Liver (tissue), 9 donors: ENCODE measurements around the gene PSMD1. TPM values are rescaled to one million over a fixed set of nuclear protein-coding genes. Genes with fewer than 3 reads are reported as not detected.

Experiments
- DNase-seq: peaks from one replicate; pipeline ENCODE4 v3.0.0-alpha.2; 2017; ENCODE audit warnings: low spot score
- H3K27ac ChIP-seq, 2 donors: one replicate each; pipeline ENCODE4 v1.7.0; 2013; ENCODE audit warnings: inconsistent platforms in 2 of 2, low read length in 2 of 2, control low read depth in 1 of 2, low read depth in 1 of 2, mild to moderate bottlenecking in 1 of 2
- H3K27me3 ChIP-seq, 4 donors: one replicate each; pipeline versions ENCODE4 v1.6.1 to v1.7.0; 2013; ENCODE audit warnings: low read length in 3 of 4, inconsistent platforms in 1 of 4, mild to moderate bottlenecking in 1 of 4, moderate library complexity in 1 of 4; ENCODE audit not compliant: control insufficient read depth in 4 of 4, insufficient read depth in 4 of 4
- H3K36me3 ChIP-seq, 4 donors: one replicate each; pipeline versions ENCODE4 v1.6.1 to v1.7.0; 2013; ENCODE audit warnings: low read length in 3 of 4, mild to moderate bottlenecking in 3 of 4, low read depth in 1 of 4, moderate library complexity in 1 of 4; ENCODE audit not compliant: control insufficient read depth in 4 of 4, insufficient read depth in 3 of 4
- H3K4me1 ChIP-seq, 4 donors: one replicate each; pipeline versions ENCODE4 v1.6.1 to v1.7.0; 2013; ENCODE audit warnings: low read length in 3 of 4, mild to moderate bottlenecking in 3 of 4, moderate library complexity in 1 of 4; ENCODE audit not compliant: control insufficient read depth in 4 of 4, insufficient read depth in 4 of 4
- H3K4me3 ChIP-seq, 3 donors: one replicate each; pipeline versions ENCODE4 v1.6.1 to v1.7.0; 2013; ENCODE audit warnings: low read length in 3 of 3, control low read depth in 1 of 3, low read depth in 1 of 3, mild to moderate bottlenecking in 1 of 3
- H3K9ac ChIP-seq, 2 donors: one replicate each; pipeline ENCODE4 v1.7.0; 2013; ENCODE audit warnings: low read length in 2 of 2, mild to moderate bottlenecking in 2 of 2, moderate library complexity in 2 of 2, control low read depth in 1 of 2, low read depth in 1 of 2
- H3K9me3 ChIP-seq, 4 donors: one replicate each; pipeline versions ENCODE4 v1.6.1 to v1.7.0; 2013; ENCODE audit warnings: low read length in 3 of 4; ENCODE audit not compliant: control insufficient read depth in 4 of 4
- EGR1 ChIP-seq, 2 donors: IDR thresholded peaks; 2 replicates each; pipeline ENCODE4 v1.6.1; 2016 to 2018; ENCODE audit warnings: antibody characterized with exemption in 2 of 2, low read depth in 2 of 2
- FOXA1 ChIP-seq: IDR thresholded peaks from 2 replicates; pipeline ENCODE4 v1.6.1; 2016; ENCODE audit warnings: antibody characterized with exemption
- FOXA2 ChIP-seq: IDR thresholded peaks from 2 replicates; pipeline ENCODE4 v1.6.1; 2016; ENCODE audit warnings: antibody characterized with exemption
- GABPA ChIP-seq, 2 donors: IDR thresholded peaks in 1 of 2; conservative IDR thresholded peaks in 1 of 2; 2 replicates each; pipeline ENCODE4 v1.6.1; 2016; ENCODE audit warnings: antibody characterized with exemption in 2 of 2, mild to moderate bottlenecking in 1 of 2, moderate library complexity in 1 of 2
- HNF4A ChIP-seq, 2 donors: conservative IDR thresholded peaks; 2 replicates each; pipeline ENCODE4 v1.6.1; 2016; ENCODE audit warnings: antibody characterized with exemption in 2 of 2, mild to moderate bottlenecking in 2 of 2
- HNF4G ChIP-seq: IDR thresholded peaks from 2 replicates; pipeline ENCODE4 v1.6.1; 2016; ENCODE audit warnings: antibody characterized with exemption
- NR2F2 ChIP-seq: IDR thresholded peaks from 2 replicates; pipeline ENCODE4 v1.6.1; 2016; ENCODE audit warnings: antibody characterized with exemption
- RAD21 ChIP-seq, 2 donors: IDR thresholded peaks; 2 replicates each; pipeline ENCODE4 v1.6.1; 2016; ENCODE audit warnings: antibody characterized with exemption in 2 of 2, mild to moderate bottlenecking in 2 of 2
- RXRA ChIP-seq, 2 donors: IDR thresholded peaks; 2 replicates each; pipeline ENCODE4 v1.6.1; 2017 to 2018; ENCODE audit warnings: antibody characterized with exemption in 2 of 2, mild to moderate bottlenecking in 1 of 2
- SP1 ChIP-seq: IDR thresholded peaks from 2 replicates; pipeline ENCODE4 v1.6.1; 2018; ENCODE audit warnings: antibody characterized with exemption, mild to moderate bottlenecking
- TAF1 ChIP-seq: conservative IDR thresholded peaks from 2 replicates; pipeline ENCODE4 v1.6.1; 2016; ENCODE audit warnings: antibody characterized with exemption, mild to moderate bottlenecking
- YY1 ChIP-seq: IDR thresholded peaks from 2 replicates; pipeline ENCODE4 v1.6.1; 2016; ENCODE audit warnings: antibody characterized with exemption, mild to moderate bottlenecking
- WGBS: extraction: QIAGEN DNeasy Blood & Tissue Kit; methylation state at CpG from one replicate; pipeline ENCODE4 v1.1.7; 2013; 5-methylcytosine and 5-hydroxymethylcytosine counted together
- polyA plus RNA-seq, 2 donors: library from polyadenylated mRNA; stranded (reverse) in 1 of 2; unstranded in 1 of 2; fragments of 200-250 nt in 1 of 2; fragments of >200 nt in 1 of 2; fragmentation: Nextera tagmentation in 1 of 2; extraction: Ambion mirVana in 1 of 2; gene quantifications; one replicate each; pipeline versions ENCODE4 v1.2.1 to v1.2.3, GENCODE V29; 2013 to 2015
- total RNA-seq, 2 donors: library from RNA; depleted of rRNA; stranded (reverse); fragments of >200 nt; gene quantifications; one replicate each; pipeline ENCODE4 v1.2.3, GENCODE V29; 2014
- TF ChIP-seq, protein P1 (sequence below): IDR thresholded peaks from 2 replicates; pipeline ENCODE4 v1.6.1; 2016; ENCODE audit warnings: antibody characterized with exemption
- TF ChIP-seq, protein P2 (sequence below): IDR thresholded peaks from 2 replicates; pipeline ENCODE4 v1.6.1; 2016; ENCODE audit warnings: antibody characterized with exemption, mild to moderate bottlenecking
- TF ChIP-seq, protein P3 (sequence below): fragments of 150-350 bp; IDR thresholded peaks from 2 replicates; pipeline ENCODE4 v1.5.1; 2017; ENCODE audit warnings: improper control_type of control experiment, low read depth, low read length; ENCODE audit not compliant: missing input control
- TF ChIP-seq, protein P4 (sequence below): IDR thresholded peaks from 2 replicates; pipeline ENCODE4 v1.6.1; 2016; ENCODE audit warnings: antibody characterized with exemption
- TF ChIP-seq, protein P5 (sequence below): IDR thresholded peaks from 2 replicates; pipeline ENCODE4 v1.6.1; 2016; ENCODE audit warnings: antibody characterized with exemption
- donor health status: healthy.
- donor health status: healthy.
- donor health status: healthy.
- donor health status: healthy.
- donor health status: healthy.

Gene PSMD1
- total and polyA plus RNA-seq, 4 donors, result 31.7 to 83.3 (median 68.1) TPM

DNA sequence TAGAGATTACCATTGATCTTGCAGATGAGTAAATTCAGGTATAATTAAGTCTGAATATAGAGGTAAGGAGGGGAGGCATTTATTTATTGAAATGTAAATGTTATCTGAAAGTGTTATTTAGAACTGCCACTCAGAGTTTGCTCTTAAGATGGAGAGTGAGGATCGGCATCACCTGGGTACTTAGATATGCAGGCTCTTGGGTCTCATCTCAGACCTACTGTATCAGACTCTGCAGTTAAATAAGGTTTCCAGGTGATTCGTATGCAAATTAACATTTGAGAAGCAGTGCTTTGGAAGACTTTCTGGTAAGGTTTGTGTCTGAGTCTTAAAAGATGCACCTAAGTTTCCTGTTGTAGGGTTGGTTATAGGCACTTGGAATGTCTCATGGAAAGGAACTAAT lies 59.0 kb downstream of the PSMD1 start:
- no peak overlapping the region for H3K27ac ChIP-seq

DNA sequence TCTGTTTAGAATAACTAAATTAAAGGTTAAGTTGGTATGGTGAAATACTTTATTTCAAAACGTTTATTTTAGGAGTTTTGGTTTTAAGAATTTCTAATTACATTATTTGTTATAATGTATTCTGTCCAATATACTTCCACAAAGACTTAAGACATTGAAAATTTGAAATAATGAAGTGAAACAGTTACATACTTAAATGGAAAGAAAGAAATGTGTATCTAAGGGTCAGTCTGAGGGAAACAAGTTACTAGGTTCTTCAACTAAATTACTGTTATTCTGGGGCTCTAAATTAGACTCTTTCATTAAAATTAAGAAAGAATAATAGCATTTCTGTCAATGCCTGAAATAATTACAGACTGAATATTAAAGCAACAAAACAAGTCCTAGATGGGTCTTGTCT lies 60.5 kb downstream of the PSMD1 start:
- Histone ChIP-seq H3K9ac (no peak overlapping the region), H3K27me3 (no peaks in the 10 kb centered on the region), H3K36me3 (peaks cover 2 to 3% (median 3%) of the 10 kb centered on the region in 4 donors), H3K4me3 (no peak overlapping the region), H3K27ac (no peak overlapping the region), H3K4me1 (peaks cover 3 to 8% (median 6%) of the 10 kb centered on the region in 4 donors), H3K9me3 (no peaks in the 10 kb centered on the region)
- DNase-seq, result no peak
- 20% methylated on average over 1 of the region's 1 CpG for WGBS
- TF ChIP-seq, protein P1, sequence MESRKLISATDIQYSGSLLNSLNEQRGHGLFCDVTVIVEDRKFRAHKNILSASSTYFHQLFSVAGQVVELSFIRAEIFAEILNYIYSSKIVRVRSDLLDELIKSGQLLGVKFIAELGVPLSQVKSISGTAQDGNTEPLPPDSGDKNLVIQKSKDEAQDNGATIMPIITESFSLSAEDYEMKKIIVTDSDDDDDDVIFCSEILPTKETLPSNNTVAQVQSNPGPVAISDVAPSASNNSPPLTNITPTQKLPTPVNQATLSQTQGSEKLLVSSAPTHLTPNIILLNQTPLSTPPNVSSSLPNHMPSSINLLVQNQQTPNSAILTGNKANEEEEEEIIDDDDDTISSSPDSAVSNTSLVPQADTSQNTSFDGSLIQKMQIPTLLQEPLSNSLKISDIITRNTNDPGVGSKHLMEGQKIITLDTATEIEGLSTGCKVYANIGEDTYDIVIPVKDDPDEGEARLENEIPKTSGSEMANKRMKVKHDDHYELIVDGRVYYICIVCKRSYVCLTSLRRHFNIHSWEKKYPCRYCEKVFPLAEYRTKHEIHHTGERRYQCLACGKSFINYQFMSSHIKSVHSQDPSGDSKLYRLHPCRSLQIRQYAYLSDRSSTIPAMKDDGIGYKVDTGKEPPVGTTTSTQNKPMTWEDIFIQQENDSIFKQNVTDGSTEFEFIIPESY, result no peak
- TF ChIP-seq TAF1 (no peak), NR2F2 (no peak), FOXA2 (no peak), RXRA (IDR thresholded peaks at IDR 0.05) (no peak), GABPA (IDR thresholded peaks at IDR 0.05 in 1 of 2, conservative IDR thresholded peaks at IDR 0.05 in 1 of 2) (no peak), FOXA1 (no peak), SP1 (no peak), HNF4G (no peak), EGR1 (IDR thresholded peaks at IDR 0.05; ENCODE audit: low read depth in 2 of 2) (no peak)
- TF ChIP-seq, protein P2, sequence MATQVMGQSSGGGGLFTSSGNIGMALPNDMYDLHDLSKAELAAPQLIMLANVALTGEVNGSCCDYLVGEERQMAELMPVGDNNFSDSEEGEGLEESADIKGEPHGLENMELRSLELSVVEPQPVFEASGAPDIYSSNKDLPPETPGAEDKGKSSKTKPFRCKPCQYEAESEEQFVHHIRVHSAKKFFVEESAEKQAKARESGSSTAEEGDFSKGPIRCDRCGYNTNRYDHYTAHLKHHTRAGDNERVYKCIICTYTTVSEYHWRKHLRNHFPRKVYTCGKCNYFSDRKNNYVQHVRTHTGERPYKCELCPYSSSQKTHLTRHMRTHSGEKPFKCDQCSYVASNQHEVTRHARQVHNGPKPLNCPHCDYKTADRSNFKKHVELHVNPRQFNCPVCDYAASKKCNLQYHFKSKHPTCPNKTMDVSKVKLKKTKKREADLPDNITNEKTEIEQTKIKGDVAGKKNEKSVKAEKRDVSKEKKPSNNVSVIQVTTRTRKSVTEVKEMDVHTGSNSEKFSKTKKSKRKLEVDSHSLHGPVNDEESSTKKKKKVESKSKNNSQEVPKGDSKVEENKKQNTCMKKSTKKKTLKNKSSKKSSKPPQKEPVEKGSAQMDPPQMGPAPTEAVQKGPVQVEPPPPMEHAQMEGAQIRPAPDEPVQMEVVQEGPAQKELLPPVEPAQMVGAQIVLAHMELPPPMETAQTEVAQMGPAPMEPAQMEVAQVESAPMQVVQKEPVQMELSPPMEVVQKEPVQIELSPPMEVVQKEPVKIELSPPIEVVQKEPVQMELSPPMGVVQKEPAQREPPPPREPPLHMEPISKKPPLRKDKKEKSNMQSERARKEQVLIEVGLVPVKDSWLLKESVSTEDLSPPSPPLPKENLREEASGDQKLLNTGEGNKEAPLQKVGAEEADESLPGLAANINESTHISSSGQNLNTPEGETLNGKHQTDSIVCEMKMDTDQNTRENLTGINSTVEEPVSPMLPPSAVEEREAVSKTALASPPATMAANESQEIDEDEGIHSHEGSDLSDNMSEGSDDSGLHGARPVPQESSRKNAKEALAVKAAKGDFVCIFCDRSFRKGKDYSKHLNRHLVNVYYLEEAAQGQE, result no peak
- TF ChIP-seq, protein P3, sequence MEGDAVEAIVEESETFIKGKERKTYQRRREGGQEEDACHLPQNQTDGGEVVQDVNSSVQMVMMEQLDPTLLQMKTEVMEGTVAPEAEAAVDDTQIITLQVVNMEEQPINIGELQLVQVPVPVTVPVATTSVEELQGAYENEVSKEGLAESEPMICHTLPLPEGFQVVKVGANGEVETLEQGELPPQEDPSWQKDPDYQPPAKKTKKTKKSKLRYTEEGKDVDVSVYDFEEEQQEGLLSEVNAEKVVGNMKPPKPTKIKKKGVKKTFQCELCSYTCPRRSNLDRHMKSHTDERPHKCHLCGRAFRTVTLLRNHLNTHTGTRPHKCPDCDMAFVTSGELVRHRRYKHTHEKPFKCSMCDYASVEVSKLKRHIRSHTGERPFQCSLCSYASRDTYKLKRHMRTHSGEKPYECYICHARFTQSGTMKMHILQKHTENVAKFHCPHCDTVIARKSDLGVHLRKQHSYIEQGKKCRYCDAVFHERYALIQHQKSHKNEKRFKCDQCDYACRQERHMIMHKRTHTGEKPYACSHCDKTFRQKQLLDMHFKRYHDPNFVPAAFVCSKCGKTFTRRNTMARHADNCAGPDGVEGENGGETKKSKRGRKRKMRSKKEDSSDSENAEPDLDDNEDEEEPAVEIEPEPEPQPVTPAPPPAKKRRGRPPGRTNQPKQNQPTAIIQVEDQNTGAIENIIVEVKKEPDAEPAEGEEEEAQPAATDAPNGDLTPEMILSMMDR, result no peak
- TF ChIP-seq, protein P4, sequence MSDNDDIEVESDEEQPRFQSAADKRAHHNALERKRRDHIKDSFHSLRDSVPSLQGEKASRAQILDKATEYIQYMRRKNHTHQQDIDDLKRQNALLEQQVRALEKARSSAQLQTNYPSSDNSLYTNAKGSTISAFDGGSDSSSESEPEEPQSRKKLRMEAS, result no peak

More for the DNA sequence above, 59.0 kb downstream of the PSMD1 start:
- H3K9me3 ChIP-seq, result no peaks in the 10 kb centered on the region
- 97% methylated on average over 2 of the region's 2 CpGs for WGBS
- H3K27me3 ChIP-seq, result no peaks in the 10 kb centered on the region
- no peak overlapping the region for H3K4me3 ChIP-seq
- peaks cover 2 to 7% (median 3%) of the 10 kb centered on the region in 4 donors for H3K36me3 ChIP-seq
- no peak overlapping the region for H3K9ac ChIP-seq
- no peak for DNase-seq
- peaks cover under 1 to 4% (median 3%) of the 10 kb centered on the region in 4 donors for H3K4me1 ChIP-seq
- TF ChIP-seq, protein P4, result no peak
- TF ChIP-seq, protein P1, result no peak
- TF ChIP-seq EGR1 (IDR thresholded peaks at IDR 0.05; ENCODE audit: low read depth in 2 of 2), result no peak
- TF ChIP-seq, protein P5, sequence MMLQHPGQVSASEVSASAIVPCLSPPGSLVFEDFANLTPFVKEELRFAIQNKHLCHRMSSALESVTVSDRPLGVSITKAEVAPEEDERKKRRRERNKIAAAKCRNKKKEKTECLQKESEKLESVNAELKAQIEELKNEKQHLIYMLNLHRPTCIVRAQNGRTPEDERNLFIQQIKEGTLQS, result no peak
- TF ChIP-seq TAF1, result no peak
- no peak for TF ChIP-seq YY1
- no peak for TF ChIP-seq HNF4G
- TF ChIP-seq NR2F2, result no peak
- no peak for TF ChIP-seq HNF4A (conservative IDR thresholded peaks at IDR 0.05)
- no peak for TF ChIP-seq RAD21 (IDR thresholded peaks at IDR 0.05)
- TF ChIP-seq, protein P3, result no peak
